Panc1 (cell line): Measurements from ENCODE around the gene GPR162. TPM values are rescaled to one million over a fixed set of nuclear protein-coding genes. Genes with fewer than 3 reads are reported as not detected.

Experiments used
- ATAC-seq: fragments of 200-7000 bp; cut with Tn5 transposase; 2 replicates; pipeline ENCODE4 v1.9.1; 2020; ENCODE audit warnings: mild to moderate bottlenecking, moderate library complexity
- BruUV-seq: library from RNA; stranded (reverse); fragments of 400-500 nt; replicated peaks from 2 replicates; lab custom pipeline; 2021; lab: Mats Ljungman, UMichigan
- CTCF ChIA-PET: fragments of 300-600 bp; sonication (Branson Sonifier 250); formaldehyde crosslinking; loops from one replicate; lab custom pipeline; 2022; ENCODE audit warnings: antibody characterized with exemption; lab: Charles Lee
- POLR2A ChIA-PET: fragments of 300-600 bp; sonication (Branson Sonifier 250); formaldehyde crosslinking; loops from one replicate; lab custom pipeline; 2022; ENCODE audit warnings: antibody characterized with exemption; lab: Charles Lee
- DNase-seq: peaks from one replicate; pipeline ENCODE4 v3.0.0-alpha.2; 2010; ENCODE audit warnings: low read depth, low spot score
- H3K27ac ChIP-seq: 2 replicates; pipeline ENCODE4 v1.5.1; 2011; ENCODE audit warnings: mild to moderate bottlenecking, low read length, inconsistent platforms
- H3K27me3 ChIP-seq: fragments of 200-500 bp; sonication (Bioruptor generic); 2 replicates; pipeline ENCODE4 v1.6.0; 2014; ENCODE audit warnings: low read length, inconsistent platforms; ENCODE audit not compliant: control insufficient read depth, insufficient read depth
- H3K36me3 ChIP-seq: fragments of 200-500 bp; sonication (Bioruptor generic); 2 replicates; pipeline ENCODE4 v1.5.1; 2014; ENCODE audit warnings: inconsistent platforms, mild to moderate bottlenecking, low read length, moderate library complexity; ENCODE audit not compliant: control insufficient read depth, insufficient read depth
- H3K4me1 ChIP-seq: 2 replicates; pipeline ENCODE4 v1.5.1; 2011; ENCODE audit warnings: inconsistent platforms, mild to moderate bottlenecking, low read length, moderate library complexity; ENCODE audit not compliant: control insufficient read depth, insufficient read depth
- H3K4me3 ChIP-seq, 2 experiments: 2 replicates each; pipeline ENCODE4 v1.5.1; 2011 to 2012; ENCODE audit warnings: low read depth in 2 of 2, low read length in 2 of 2, mild to moderate bottlenecking in 2 of 2, inconsistent platforms in 1 of 2, moderate library complexity in 1 of 2
- H3K9me3 ChIP-seq: fragments of 200-500 bp; sonication (Bioruptor generic); 2 replicates; pipeline ENCODE4 v1.5.1; 2014; ENCODE audit warnings: low read depth, mild to moderate bottlenecking, inconsistent platforms, low read length, moderate library complexity; ENCODE audit not compliant: control insufficient read depth, insufficient read depth
- CTCF ChIP-seq: fragments of 450-650 bp; IDR thresholded peaks from 2 replicates; pipeline ENCODE4 v1.5.1; 2017; ENCODE audit warnings: mild to moderate bottlenecking
- POLR2AphosphoS5 ChIP-seq: IDR thresholded peaks from 2 replicates; pipeline ENCODE4 v1.6.1; 2012; ENCODE audit warnings: mild to moderate bottlenecking, low read depth, low read length, moderate library complexity
- REST ChIP-seq, 2 experiments: IDR thresholded peaks; 2 replicates each; pipeline ENCODE4 v1.6.1; 2011 to 2012; ENCODE audit warnings: low read depth in 2 of 2, control low read depth in 1 of 2, low read length in 1 of 2, mild to moderate bottlenecking in 1 of 2, moderate library complexity in 1 of 2; ENCODE audit not compliant: insufficient read depth in 1 of 2
- SIN3A ChIP-seq: IDR thresholded peaks from 2 replicates; pipeline ENCODE4 v1.6.1; 2012; ENCODE audit warnings: low read depth, mild to moderate bottlenecking, low read length, moderate library complexity, borderline replicate concordance; ENCODE audit not compliant: insufficient read depth
- TCF7L2 ChIP-seq: IDR thresholded peaks from 2 replicates; pipeline ENCODE4 v1.6.1; 2011; ENCODE audit warnings: mild to moderate bottlenecking, low read depth, low read length, inconsistent platforms
- in situ Hi-C: cut with HindIII; loops from 2 replicates; pipeline ENCODE4 v1.10.0; 2016; ENCODE audit warnings: low sequenced_read_pairs, low pct_unique_long_range_greater_than_20kb
- intact Hi-C: fragments of 100-400 bp; cut with micrococcal nuclease; formaldehyde crosslinking; loops from one replicate; pipeline ENCODE4 v1.10.0; 2022; ENCODE audit not compliant: unreplicated experiment
- total RNA-seq: library from RNA; stranded (reverse); gene quantifications from one replicate; pipeline ENCODE4 v1.2.1, GENCODE V29; 2021; ENCODE audit not compliant: unreplicated experiment

Gene GPR162
- total RNA-seq, 1 experiment from 2014 or later = 1.3 TPM

GRCh38 chr12:6867413-6868210 lies 46.0 kb downstream of the GPR162 start, which contains the start of gene TPI1:
Gene TPI1 (plus strand): TSS chr12:6867531. CDS start chr12:6867567, 36 bp downstream.
- ATAC-seq (peak; percentile 78), DNase-seq (no peak)
- intact Hi-C loops (no loop called here), in situ Hi-C loops (no loop called here)
- Histone ChIP-seq H3K36me3 (peaks cover 6% of the 10 kb centered on the region; the same call in 1 of the 2 replicates), H3K4me1 (peaks cover 28% of the 10 kb centered on the region), H3K27me3 (no peaks in the 10 kb centered on the region), H3K27ac (peak within 1 kb of the TSS; percentile 82), H3K9me3 (no peaks in the 10 kb centered on the region), H3K4me3 (peak within 1 kb of the TSS; percentile 61 to 92)
- no TSS peak for BruUV-seq
- no peak for TF ChIP-seq REST (IDR thresholded peaks at IDR 0.05; ENCODE audit: insufficient read depth in 1 of 2, low read depth in 2 of 2, low read length in 1 of 2)
- peak; percentile 71; the same call in 1 of the 2 replicates for TF ChIP-seq SIN3A
- TF ChIP-seq TCF7L2 = no peak
- peak; percentile 97 for TF ChIP-seq POLR2AphosphoS5
- no peak for TF ChIP-seq CTCF
- ChIA-PET CTCF (no interaction called here), POLR2A (interaction anchor here (0.6 to 0.9 kb wide), 7 partner anchors 15 to 179 kb away, joined by 3 to 17 read pairs (median 8); partner anchors contain the start of genes PTMS, USP5 and ZNF384)

GRCh38 chr12:6868211-6869048 lies 46.8 kb downstream of the GPR162 start:
- Histone ChIP-seq H3K36me3 (peaks cover 6% of the 10 kb centered on the region; the same call in 1 of the 2 replicates), H3K9me3 (no peaks in the 10 kb centered on the region), H3K4me3 (peak overlapping the region; percentile 61 to 92), H3K4me1 (peaks cover 28% of the 10 kb centered on the region), H3K27ac (peak overlapping the region; percentile 72), H3K27me3 (no peaks in the 10 kb centered on the region)
- no TSS peak for BruUV-seq
- ChIA-PET CTCF (interaction anchor here (1.3 kb wide), 1 partner anchor 23 kb away, joined by 4 read pairs; no protein-coding TSS in a partner anchor), POLR2A (interaction anchor here (0.6 kb wide), 1 partner anchor 444 kb away, joined by 5 read pairs; no protein-coding TSS in a partner anchor)
- in situ Hi-C loops (no loop called here), intact Hi-C loops (no loop called here)
- ATAC-seq = no peak
- TF ChIP-seq REST (IDR thresholded peaks at IDR 0.05; ENCODE audit: insufficient read depth in 1 of 2, low read depth in 2 of 2, low read length in 1 of 2) = no peak
- TF ChIP-seq SIN3A = no peak
- TF ChIP-seq TCF7L2 = no peak
- TF ChIP-seq CTCF = no peak
- TF ChIP-seq POLR2AphosphoS5 = no peak
- no peak for DNase-seq
